ENCODE results near the gene RCOR2.

DNA sequence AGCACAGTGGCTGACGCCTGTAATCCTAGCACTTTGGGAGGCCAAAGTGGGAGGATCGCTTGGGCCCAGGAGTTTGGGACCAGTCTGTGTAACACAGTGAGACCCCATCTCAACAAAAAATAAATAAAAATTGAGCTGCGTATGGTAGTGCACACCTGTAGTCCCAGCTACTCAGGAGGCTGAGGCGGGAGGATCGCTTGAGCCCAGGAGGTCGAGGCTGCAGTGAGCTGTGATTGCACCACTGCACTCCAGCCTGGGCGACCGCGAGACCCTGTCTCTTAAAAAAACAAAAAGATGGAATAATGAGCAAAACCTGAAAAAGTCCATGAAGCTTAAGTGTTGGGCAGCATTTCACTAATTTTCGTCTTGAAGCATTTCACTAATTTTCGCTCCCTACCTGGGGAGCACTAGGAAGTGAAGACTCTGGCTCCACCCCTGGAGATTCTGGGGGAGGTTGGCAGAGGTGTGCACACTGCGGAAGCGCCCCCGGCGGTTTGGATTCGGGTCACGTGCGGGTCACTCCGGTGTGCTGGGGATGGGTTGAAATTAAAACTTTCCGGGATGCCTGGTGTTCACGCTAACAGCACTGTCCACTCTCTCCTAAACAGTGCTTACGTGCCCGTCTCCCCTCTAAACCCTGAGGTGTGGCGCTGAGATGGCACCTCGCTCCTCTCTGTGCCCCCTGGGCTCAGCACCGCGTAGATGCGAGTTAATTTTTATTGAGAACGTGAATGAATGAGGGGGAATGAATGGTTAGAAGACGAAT, 20.9 kb upstream of the RCOR2 start:
- TF ChIP-seq POLR2A (IDR thresholded peaks at IDR 0.05): no peak
- TF ChIP-seq, protein P1, sequence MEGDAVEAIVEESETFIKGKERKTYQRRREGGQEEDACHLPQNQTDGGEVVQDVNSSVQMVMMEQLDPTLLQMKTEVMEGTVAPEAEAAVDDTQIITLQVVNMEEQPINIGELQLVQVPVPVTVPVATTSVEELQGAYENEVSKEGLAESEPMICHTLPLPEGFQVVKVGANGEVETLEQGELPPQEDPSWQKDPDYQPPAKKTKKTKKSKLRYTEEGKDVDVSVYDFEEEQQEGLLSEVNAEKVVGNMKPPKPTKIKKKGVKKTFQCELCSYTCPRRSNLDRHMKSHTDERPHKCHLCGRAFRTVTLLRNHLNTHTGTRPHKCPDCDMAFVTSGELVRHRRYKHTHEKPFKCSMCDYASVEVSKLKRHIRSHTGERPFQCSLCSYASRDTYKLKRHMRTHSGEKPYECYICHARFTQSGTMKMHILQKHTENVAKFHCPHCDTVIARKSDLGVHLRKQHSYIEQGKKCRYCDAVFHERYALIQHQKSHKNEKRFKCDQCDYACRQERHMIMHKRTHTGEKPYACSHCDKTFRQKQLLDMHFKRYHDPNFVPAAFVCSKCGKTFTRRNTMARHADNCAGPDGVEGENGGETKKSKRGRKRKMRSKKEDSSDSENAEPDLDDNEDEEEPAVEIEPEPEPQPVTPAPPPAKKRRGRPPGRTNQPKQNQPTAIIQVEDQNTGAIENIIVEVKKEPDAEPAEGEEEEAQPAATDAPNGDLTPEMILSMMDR (IDR thresholded peaks at IDR 0.05): peak in 1 of 6 experiments; percentile 5

Data from adrenal gland (tissue), 5 donors.